Chondrocyte (in vitro differentiated cells): ENCODE data around the gene LCORL. TPM values are rescaled to one million over a fixed set of nuclear protein-coding genes. Genes with fewer than 3 reads are reported as not detected.
A peak's percentile ranks its signal among the peaks of the same experiment; 100 is the strongest.

Source experiments
- DNase-seq: peaks from one replicate; pipeline ENCODE4 v3.0.0; 2021; ENCODE audit warnings: mixed read lengths, low spot score
- H3K27ac Mint-ChIP-seq: one replicate; pipeline ENCODE4 v1.8.0; 2021; ENCODE audit warnings: mild to moderate bottlenecking, moderate library complexity, mixed read lengths; ENCODE audit not compliant: unreplicated experiment
- H3K27me3 Mint-ChIP-seq: 2 replicates; pipeline ENCODE4 v1.8.0; 2021; ENCODE audit warnings: low read depth, mixed read lengths
- H3K36me3 Mint-ChIP-seq: 2 replicates; pipeline ENCODE4 v1.8.0; 2021; ENCODE audit warnings: low read depth, mixed read lengths
- H3K4me1 Mint-ChIP-seq: 2 replicates; pipeline ENCODE4 v1.8.0; 2021; ENCODE audit warnings: low read depth, mild to moderate bottlenecking, mixed read lengths
- H3K4me3 Mint-ChIP-seq: one replicate; pipeline ENCODE4 v1.8.0; 2021; ENCODE audit warnings: mild to moderate bottlenecking, moderate library complexity, mixed read lengths; ENCODE audit not compliant: unreplicated experiment
- H3K9me3 Mint-ChIP-seq: 2 replicates; pipeline ENCODE4 v1.8.0; 2021; ENCODE audit warnings: low read depth, mixed read lengths
- total RNA-seq: library from RNA; stranded (reverse); gene quantifications from 3 replicates; pipeline ENCODE4 v1.2.1, GENCODE V29; 2021
- TF ChIP-seq, protein P1 (sequence below): fragments of 200-600 bp; sonication (generic); IDR thresholded peaks from 2 replicates; pipeline ENCODE4 v1.5.0; 2021; ENCODE audit warnings: antibody characterized with exemption, mild to moderate bottlenecking, moderate library complexity

LCORL gene
- total RNA-seq, 1 donor from 2014 or later = 8.9 TPM

- H3K27me3 Mint-ChIP-seq = no peaks in the 10 kb centered on the region
Observed at GRCh38 chr4:17939054-17939453, 82.5 kb downstream of the LCORL start.

GRCh38 chr4:17934286-17934685, 87.3 kb downstream of the LCORL start:
- Mint-ChIP-seq H3K9me3 (peaks cover 16% of the 10 kb centered on the region), H3K27me3 (no peaks in the 10 kb centered on the region), H3K36me3 (peaks cover 5% of the 10 kb centered on the region), H3K27ac (no peak overlapping the region), H3K4me3 (no peak overlapping the region), H3K4me1 (peaks cover 19% of the 10 kb centered on the region)
- TF ChIP-seq, protein P1, sequence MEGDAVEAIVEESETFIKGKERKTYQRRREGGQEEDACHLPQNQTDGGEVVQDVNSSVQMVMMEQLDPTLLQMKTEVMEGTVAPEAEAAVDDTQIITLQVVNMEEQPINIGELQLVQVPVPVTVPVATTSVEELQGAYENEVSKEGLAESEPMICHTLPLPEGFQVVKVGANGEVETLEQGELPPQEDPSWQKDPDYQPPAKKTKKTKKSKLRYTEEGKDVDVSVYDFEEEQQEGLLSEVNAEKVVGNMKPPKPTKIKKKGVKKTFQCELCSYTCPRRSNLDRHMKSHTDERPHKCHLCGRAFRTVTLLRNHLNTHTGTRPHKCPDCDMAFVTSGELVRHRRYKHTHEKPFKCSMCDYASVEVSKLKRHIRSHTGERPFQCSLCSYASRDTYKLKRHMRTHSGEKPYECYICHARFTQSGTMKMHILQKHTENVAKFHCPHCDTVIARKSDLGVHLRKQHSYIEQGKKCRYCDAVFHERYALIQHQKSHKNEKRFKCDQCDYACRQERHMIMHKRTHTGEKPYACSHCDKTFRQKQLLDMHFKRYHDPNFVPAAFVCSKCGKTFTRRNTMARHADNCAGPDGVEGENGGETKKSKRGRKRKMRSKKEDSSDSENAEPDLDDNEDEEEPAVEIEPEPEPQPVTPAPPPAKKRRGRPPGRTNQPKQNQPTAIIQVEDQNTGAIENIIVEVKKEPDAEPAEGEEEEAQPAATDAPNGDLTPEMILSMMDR = peak; percentile 74
- DNase-seq = no peak

More at GRCh38 chr4:17939054-17939453, 82.5 kb downstream of the LCORL start:
- no peak for DNase-seq
- H3K27ac Mint-ChIP-seq = no peak overlapping the region
- TF ChIP-seq, protein P1 = no peak
- peaks cover 3% of the 10 kb centered on the region for H3K36me3 Mint-ChIP-seq
- H3K9me3 Mint-ChIP-seq = peaks cover 2% of the 10 kb centered on the region
- peaks cover 9% of the 10 kb centered on the region for H3K4me1 Mint-ChIP-seq
- no peak overlapping the region for H3K4me3 Mint-ChIP-seq

- TF ChIP-seq, protein P1 = no peak
- Mint-ChIP-seq H3K27me3 (no peaks in the 10 kb centered on the region), H3K9me3 (peaks cover 16% of the 10 kb centered on the region), H3K27ac (no peak overlapping the region), H3K4me1 (peaks cover 19% of the 10 kb centered on the region), H3K36me3 (peaks cover 5% of the 10 kb centered on the region), H3K4me3 (no peak overlapping the region)
- DNase-seq = no peak
Observed at GRCh38 chr4:17933126-17933525, 88.4 kb downstream of the LCORL start.

- TF ChIP-seq, protein P1 = no peak
- Mint-ChIP-seq H3K27ac (no peak overlapping the region), H3K4me1 (peaks cover 19% of the 10 kb centered on the region), H3K9me3 (peaks cover 16% of the 10 kb centered on the region), H3K36me3 (peaks cover 5% of the 10 kb centered on the region), H3K4me3 (no peak overlapping the region), H3K27me3 (no peaks in the 10 kb centered on the region)
- DNase-seq = no peak
Observed at GRCh38 chr4:17932041-17932440, 89.5 kb downstream of the LCORL start.

- Mint-ChIP-seq H3K36me3 (peaks cover 4% of the 10 kb centered on the region), H3K9me3 (peaks cover 13% of the 10 kb centered on the region)
Observed at GRCh38 chr4:17930256-17930655, 91.3 kb downstream of the LCORL start.

More at GRCh38 chr4:17930256-17930655, 91.3 kb downstream of the LCORL start:
- H3K27me3 Mint-ChIP-seq = no peaks in the 10 kb centered on the region
- H3K4me3 Mint-ChIP-seq = no peak overlapping the region
- no peak overlapping the region for H3K27ac Mint-ChIP-seq
- TF ChIP-seq, protein P1 = no peak
- H3K4me1 Mint-ChIP-seq = peaks cover 19% of the 10 kb centered on the region
- DNase-seq = no peak
